MV-4-11 (cell line): ENCODE results near the gene EP400.
A peak's percentile ranks its signal among the peaks of the same experiment; 100 is the strongest.

Source experiments
- DNase-seq: peaks from one replicate; lab custom pipeline; 2025; lab: John Stamatoyannopoulos, UW

EP400 gene

DNA sequence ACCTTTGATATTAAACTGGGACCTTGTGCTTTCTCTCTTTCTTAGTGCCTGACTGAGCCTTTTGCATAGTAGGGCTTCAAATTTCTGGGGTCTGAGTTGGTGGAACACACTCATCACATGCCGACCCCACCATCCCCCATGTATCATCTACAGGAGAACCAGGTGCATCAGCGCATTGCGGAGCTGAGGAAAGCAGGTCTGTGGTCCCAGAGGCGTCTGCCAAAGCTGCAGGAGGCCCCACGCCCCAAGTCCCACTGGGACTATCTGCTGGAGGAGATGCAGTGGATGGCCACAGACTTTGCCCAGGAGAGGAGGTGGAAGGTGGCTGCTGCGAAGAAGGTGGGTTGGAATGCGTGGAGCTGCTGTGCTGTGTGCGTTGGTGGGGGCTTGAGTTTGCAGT, 37.8 kb downstream of the EP400 start:
- no peak for DNase-seq

DNA sequence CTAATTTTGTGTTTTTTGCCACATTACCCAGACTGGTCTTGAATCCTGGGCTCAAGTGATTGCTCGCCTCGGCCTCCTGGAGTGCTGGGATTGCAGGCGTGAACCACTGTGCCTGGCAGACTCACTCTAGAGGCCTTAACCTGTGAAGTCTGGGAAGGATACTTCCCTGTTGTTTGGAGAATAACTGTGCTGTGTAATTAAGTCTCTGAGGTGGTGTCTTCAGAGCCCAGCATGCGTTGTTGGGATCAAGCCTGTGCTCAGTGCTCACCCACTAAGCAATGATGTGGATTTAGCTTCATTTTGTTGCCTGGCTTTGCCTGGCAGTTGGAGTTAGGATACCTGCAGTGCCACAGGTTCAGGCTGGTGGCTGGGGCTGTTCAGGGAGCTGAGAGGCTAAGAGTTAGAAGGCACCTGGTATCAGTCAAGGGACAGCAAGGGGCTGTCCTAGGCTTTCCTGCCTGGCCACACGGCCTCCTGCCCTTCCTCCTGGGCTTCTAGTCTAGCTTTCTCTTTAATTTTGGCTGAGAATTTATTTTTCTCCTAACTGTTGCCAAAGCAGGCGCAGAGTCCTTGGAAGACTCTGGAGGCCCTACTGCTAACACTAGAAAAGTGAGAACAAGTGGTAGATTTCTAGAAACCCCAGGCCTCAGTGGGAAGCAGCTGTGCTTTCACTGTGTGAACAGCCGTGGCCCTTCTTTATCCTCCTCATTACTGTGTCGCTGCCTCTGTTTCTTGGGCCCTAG, 38.5 kb downstream of the EP400 start:
- no peak for DNase-seq

DNA sequence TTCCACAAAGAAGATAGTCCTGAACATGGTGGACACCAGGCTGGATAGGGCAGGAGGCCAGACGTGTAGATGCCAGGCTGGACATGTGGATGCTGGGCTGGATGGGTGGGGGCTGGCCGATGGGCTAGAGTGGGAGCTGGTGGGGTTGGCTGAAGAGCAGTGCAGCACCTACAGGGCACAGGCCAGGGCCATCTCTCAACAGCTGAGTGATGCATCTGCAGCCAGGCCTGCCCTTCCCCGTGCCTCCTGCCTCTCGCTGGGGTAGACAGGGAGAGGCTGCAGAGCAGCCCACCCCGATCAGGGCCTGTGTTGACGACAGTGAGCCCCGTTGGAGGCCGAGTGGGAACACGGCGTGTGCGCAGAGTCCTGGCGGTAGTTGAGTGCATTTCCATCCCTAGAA, 39.3 kb downstream of the EP400 start:
- no peak for DNase-seq

DNA sequence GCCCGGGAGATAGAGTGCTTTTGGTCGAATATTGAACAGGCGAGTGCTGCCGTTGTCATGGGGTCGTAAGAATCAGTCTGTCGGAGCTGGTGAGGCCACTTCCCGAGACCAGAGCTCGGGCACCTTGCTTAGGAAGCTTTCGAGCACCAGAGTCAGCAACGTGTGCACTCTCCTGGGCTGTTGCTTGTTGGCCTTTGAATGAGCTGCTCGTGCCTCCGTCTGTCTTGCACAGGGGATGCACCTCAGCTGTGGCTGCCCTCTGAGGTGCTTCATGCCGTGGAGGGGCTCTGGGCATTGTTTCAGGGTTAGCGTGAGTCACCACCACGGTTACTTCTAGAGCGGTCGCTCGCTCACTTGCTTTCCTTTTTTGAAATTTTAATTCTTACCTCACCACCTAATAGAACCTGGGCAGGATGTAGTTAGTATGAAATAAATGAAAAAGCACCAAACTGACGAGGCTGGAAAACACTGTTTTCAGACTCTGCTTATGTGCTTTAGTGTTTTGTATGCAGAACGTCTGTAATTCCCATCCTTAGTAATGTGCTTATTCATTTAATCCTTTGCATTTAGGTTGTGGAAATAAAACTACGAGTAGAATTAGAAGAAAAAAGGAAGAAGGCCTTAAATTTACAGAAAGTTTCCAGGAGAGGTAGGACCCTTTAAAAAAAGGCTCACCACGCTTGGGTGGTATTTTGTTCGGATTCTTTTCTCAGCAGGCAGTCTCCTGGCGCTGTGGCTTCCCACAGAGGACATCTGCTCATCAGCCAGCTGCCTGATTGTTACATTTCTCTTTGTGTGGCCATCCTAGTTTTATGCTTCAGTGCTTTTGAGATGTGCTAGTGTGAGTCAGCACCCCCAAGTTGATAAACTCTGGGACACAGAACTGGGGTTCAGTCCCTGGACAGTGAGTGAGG, 40.6 kb downstream of the EP400 start:
- no peak for DNase-seq

DNA sequence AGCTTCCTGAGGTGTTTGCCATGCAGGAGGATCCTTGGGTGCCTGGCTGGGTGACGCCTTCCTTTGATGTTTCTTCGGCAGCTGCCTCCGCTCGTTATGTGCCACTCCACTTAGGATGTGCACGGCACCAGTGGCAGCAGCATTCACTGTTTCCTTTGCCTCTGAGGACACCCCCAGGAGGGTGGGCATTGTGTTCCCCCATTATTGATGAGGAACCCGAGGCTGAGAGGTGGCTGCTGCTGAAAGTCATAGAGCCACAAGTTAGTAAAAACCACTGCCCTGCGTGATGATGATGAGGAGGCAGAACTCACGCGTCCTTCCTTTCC, 41.2 kb downstream of the EP400 start:
- no peak for DNase-seq

DNA sequence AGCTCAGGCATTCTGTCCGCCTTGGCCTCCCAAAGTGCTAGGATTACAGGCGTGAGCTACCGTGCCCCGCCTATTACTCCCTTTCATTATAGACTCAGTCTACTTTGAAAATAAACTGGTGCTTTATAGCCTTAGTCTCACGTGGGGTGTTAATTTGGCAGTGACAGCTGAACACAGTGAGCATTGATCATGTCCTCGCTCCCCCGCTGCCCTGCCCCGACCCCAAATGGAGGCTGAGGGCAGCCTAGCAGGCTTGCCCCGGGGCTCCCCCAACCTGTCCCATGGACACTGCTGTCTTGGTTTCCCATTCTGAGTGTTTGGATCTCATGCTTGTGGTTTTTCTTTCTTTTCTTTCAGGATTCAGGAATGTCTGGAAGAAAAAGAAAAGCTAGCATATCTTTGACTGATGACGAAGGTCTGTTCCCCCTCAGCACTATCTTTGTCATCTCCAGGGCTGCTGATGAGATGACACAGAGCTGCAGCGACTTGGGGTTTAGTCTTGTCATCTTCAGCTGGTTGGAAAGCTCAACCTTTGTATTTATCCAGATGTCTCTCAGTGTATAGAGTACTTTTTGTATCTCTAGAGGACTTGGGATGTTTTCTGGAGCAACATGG, 42.2 kb downstream of the EP400 start:
- no peak for DNase-seq

DNA sequence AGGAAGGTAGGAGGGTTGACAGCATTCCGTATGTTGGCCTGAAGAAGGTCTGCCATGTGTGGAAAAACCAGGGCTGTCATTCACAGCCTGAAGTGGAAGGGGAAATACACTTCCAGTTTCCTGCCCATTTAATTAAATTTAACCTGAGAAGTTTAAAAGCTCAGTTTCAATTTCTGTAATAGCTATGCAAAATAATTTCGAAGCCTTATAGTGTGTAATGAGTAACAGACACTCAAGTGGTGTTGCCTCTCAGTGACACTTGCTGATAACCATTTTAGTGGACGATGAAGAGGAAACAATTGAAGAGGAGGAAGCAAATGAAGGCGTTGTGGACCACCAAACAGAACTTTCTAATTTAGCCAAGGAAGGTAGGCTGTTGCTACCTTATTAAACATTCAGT, 44.8 kb downstream of the EP400 start:
- DNase-seq, result no peak

DNA sequence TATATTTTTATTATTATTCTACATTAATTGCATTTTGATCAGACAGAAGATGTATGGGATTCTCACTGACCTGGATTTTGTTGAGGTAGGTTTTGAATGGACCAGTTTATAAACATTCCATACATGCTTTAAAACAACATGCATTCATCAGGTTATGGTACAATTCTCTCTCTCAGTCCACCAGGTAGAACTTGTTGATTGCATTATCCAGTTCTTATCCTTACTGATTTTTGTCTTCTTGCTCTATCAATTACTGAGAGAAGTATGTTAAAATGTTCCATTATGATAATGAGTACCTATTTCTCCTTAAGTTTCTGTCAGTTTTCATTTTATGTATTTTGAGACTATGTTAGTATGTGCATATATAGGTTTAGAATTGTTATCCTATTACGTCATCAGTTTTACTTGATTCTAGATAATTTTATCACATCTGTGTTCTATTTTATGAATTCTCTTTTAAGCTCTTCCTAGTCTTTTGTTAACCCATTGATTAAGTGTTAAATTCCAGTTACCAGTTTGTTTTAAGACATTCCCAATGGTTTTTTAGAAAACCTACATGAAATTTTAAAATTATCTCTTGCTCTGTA, 50.6 kb downstream of the EP400 start:
- DNase-seq, result no peak

DNA sequence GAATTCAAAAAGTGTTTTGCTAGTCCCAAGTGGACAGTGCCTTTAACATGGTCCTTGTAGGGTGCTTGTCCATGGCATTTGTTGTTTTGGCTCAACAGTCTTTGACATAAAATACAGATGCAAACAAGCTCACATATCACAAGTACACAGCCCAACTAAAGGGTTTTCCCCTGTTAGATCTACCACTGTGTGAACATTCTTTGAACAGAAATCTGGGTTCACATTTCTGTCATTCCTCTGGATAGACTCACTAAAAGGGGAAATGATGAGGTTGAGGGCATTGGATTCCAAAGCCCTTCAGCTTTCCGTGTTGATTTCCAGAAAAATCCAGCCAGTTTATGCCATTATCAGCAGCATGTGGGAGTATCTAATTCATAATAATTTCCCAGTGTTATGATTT, 54.1 kb downstream of the EP400 start:
- no peak for DNase-seq

DNA sequence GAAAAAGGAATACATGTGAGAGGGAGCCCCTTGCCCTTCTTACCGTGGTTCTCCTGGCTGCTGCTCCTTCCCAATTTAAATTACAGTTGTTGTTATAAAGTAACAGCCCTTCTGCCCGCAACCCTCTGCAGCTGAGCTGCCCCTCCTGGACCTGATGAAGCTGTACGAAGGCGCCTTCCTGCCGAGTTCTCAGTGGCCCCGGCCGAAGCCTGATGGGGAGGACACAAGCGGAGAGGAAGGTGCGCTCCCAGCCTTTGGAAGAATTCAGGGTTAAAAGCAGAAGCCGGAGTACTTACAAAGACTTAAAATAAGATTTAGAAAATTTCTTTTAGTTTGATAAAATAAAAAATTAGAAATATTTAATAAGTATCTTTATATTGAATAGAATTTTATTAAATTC, 55.2 kb downstream of the EP400 start:
- DNase-seq, result no peak

DNA sequence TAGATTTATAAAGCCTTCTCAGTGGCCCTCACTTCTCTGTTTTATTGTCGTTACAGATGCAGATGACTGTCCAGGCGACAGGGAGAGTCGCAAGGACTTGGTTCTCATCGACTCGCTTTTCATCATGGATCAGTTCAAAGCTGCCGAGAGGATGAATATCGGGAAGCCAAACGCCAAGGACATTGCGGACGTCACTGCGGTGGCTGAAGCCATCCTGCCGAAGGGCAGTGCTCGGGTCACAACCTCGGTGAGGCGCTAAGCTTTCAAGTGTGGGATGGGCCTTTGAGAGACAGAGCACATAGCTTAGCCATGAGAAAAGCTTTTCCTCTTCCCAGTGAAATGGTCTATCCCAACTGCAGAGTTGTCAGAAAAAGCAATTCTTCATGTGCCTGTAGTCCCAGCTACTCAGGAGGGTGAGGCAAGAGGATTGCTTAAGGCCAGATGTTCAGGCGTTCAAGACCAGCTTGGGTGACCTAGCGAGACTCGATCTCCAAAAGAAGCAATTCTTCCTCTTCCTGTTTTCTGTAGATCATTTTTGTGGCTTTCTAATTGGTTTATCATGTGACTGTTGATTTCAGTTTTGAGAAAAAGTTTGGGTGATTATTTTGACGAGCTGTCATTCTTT, 56.4 kb downstream of the EP400 start:
- peak; percentile 89 for DNase-seq

DNA sequence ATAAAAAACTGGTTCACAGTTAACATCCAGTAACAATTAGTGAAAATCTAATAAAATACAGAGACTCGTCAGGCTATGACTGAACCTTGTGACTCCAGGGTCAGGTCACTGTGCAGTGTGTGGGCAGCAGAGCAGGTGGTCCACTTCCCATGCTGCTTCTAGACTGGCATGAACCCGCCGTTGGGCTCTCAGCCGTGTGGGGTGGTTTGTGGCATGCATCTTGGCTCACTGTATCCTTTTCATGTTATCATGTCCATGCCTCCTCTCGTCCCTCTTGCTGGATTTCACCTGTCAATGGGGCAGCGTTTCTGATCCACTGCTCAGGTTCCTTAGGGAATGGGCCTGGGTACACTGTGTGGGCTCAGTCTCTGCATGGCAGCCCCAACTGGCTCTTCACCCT, 57.3 kb downstream of the EP400 start:
- no peak for DNase-seq

DNA sequence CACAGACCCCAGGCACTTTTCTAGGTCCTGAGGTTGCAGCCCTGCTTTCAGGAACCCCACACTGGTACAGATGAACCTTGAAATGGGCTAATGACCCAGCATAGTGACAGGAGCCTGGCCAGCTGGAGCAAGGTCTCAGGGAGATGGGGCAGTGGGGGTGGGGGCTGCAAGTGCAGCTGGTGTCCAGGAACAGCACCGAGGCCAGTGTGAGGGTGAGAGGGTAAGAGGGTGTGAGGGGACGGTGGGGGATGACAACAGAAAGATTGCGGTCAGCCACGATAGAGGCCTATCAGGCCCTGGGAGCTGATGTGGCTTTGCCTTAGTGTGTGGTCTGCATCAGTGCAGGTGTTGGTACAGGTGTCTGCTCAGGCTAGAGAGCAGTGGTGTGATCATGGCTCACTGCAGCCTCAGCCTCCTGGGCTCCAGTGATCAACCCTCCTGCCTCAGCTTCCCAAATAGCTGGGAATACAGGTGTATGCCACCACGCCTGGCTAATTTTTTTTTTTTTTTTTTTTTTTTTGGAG, 59.7 kb downstream of the EP400 start:
- DNase-seq, result no peak

DNA sequence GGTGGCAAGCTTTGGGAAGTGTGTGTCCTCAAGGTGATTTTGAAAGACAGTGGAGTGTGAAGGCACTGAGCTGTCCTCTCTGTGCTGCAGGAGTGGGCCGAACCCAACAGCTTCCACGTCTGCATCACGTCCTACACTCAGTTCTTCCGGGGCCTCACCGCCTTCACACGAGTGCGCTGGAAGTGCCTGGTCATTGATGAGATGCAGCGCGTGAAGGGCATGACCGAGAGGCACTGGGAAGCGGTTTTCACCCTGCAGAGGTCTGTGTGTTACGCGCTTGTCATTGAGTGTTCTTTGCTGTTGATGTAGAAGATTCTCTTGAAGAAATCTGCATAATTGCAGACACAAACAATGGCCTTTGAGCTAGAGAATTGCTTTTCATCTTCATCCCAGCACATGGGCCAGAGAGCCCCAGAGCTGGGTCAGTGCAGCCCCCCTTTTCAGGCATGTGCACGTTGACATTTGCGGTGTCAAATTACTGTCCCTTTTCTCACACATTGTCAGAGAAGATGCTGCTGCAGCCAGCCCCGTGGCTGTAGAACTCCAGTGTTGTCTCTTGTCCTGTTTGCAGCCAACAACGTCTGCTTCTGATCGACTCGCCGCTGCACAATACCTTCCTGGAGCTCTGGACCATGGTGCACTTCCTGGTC, 63.3 kb downstream of the EP400 start:
- DNase-seq, result no peak

DNA sequence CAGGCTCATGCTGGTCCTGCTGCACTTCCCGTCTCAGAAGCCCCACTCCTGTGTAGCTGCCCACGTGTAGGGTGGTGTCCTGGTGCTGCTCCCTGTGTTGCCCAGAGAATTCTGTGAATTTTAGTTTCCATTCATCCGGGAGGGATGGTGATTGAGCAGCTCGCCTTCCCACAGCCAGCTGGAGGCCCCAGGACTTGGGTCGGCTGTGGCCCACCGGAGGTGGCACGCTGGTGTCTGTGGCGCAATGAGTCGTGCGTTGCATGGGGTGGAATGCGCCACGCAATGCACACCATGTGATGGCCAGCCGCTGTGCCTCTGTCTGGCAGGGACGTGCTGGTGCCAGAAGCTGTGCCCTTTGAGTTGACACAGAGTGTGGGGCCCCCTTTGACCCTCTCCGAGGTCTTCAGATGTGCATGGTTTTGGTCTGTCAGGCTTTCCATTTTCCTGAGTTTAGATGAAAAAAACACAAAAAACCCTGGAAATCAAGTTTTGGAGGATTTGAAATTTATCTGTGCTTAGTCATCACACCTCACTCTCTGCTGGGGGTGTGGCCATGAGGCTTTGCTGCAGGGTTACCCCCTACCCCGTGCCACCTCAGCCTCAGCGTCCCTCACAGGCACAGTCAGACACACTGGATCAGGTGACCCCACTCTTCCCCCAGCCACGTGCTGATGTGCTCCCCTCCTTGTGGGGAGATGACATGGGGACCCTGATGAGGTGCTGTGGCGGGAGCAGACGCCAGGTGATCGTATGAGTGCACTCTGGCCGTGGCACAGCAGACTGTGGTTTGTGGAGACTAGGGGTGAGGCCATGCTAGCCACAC, 64.6 kb downstream of the EP400 start:
- DNase-seq, result no peak

DNA sequence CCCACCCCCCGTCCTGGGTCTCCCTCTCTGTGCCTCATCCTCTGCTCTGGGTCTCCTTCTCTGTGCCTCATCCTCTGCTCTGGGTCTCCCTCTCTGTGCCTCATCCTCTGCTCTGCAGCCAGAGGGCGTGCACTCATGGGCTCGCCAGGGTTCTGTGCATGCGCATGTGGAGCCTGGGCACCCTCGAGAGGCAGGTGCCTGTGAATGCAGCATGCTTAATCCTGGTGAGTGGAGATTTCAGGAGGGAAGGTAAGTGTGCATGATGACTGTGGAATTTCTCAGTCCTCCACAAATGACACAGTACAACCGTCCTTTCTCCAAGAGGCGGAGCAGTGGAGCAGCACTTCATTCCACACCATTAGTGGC, 65.2 kb downstream of the EP400 start:
- DNase-seq, result no peak

DNA sequence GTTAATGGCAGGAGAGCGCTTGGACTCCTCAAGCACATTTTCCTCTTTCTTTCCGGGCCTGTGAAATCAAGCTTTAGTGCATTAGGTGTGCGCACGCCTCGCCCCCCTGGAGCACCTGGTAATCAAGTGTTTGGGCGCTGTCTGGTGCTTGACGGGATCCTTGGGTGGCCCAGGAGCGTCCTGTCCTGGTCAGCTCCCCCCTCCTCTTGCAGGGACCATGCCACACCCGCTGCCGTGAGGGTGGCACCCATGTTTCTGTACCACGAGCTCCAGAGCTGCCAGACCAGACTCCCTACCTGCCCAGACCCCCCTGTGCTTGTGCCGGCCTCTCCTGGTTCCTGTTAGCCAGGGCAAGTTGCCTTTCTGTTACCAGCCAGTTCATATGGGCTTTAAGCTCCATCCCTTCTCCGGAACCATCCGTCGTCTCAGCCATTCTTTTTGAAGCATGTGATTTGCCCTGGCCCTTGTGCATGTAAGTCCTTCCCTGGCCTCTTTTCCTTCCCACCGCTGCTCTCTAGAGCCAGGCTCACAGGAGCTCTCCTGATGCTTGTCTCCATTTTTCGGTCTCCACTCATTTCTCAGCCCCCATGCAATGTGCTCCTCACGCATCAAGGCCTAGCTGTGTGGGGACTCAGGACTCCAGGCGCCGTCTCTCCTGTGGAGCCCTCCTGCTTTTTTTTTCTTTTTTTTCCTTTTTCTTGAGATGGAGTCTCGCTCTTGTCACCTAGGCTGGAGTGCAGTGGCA, 66.1 kb downstream of the EP400 start:
- DNase-seq, result no peak

DNA sequence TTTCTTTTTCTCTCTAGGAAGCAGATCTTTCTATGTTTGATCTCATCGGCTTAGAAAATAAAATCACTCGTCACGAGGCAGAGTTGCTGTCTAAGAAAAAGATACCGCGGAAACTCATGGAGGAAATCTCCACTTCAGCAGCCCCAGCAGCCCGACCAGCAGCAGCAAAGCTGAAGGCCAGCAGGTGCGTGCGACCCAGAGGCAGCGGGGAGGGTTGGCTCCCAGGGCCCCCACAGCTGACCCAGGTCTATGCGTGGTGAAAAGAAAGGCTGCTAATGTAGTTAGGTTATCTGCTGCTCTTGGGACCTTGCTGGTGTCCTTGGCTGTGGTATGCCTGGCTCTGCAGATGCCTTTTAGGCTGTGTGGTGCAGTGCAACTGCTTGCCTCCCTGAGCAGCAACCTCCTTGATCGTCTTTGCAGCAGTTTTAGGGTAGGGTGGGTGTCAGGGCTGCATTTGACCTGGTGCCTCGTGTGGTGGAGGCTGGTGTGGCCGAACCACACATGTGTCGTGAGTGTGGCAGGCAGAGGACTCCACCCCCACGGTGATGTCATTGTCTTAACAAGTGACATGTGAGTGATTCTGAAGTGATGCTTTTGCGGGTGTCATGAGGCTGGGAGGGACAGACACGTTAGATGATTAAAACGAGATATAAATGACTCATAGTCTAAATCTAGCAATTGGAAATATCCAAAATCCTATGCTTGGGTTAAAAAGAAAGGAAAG, 68.6 kb downstream of the EP400 start:
- DNase-seq, result no peak

DNA sequence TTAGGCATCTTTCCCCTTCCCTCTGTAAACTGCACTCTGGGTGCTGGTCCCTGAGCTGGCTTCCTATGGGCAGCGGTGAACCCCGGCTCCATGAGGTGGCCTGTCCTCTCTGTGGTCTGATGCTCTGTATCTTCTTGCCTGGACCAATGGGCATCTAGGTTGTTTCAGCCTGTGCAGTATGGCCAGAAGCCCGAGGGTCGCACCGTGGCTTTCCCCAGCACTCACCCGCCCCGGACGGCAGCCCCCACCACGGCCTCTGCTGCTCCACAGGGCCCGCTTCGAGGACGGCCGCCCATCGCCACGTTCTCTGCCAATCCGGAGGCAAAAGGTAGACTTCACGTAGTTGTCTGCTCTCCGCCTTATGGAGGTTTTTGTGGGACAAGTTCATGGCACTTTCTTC, 70.1 kb downstream of the EP400 start:
- no peak for DNase-seq
